ENCODE results near the gene ZNF575.

DNA sequence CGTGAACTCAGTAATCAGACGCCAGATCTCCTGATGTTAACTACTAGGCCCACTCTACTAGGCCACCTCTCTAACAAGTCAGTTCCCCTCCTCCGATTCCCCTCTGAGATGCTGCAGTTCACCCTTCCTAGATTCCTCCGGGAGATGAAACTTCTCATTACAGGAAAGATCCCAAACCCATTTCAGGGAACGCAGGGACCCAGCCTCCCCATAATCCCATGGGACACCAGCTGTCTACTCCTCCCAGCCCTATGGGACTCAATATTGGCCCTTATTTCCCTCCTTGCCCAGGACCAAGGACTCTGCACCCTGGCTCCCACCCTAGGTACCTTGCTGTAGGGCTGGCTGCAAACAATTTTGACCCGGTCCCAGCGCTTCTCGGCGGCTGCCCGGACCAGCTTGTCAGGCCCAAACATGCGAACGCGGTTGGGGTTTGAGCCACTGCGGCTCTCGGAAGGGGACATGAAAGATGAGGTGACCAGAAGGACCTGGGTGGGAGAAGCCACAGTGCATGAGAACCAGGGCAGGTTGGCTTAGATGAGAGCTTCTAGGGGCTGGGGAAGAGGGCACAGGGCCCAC is 21.4 kb downstream of the ZNF575 start:
- TF ChIP-seq, protein P1, sequence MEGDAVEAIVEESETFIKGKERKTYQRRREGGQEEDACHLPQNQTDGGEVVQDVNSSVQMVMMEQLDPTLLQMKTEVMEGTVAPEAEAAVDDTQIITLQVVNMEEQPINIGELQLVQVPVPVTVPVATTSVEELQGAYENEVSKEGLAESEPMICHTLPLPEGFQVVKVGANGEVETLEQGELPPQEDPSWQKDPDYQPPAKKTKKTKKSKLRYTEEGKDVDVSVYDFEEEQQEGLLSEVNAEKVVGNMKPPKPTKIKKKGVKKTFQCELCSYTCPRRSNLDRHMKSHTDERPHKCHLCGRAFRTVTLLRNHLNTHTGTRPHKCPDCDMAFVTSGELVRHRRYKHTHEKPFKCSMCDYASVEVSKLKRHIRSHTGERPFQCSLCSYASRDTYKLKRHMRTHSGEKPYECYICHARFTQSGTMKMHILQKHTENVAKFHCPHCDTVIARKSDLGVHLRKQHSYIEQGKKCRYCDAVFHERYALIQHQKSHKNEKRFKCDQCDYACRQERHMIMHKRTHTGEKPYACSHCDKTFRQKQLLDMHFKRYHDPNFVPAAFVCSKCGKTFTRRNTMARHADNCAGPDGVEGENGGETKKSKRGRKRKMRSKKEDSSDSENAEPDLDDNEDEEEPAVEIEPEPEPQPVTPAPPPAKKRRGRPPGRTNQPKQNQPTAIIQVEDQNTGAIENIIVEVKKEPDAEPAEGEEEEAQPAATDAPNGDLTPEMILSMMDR (conservative IDR thresholded peaks at IDR 0.05; ENCODE audit: low read depth in 2 of 2) = no peak
- no peak for TF ChIP-seq POLR2AphosphoS5 (IDR thresholded peaks at IDR 0.05; ENCODE audit: low read depth)
- no peak for TF ChIP-seq EZH2 (IDR thresholded peaks at IDR 0.05; ENCODE audit: low read depth, unreplicated experiment)
- TF ChIP-seq STAT1 (IDR thresholded peaks at IDR 0.05; ENCODE audit: unreplicated experiment) = no peak
- TF ChIP-seq EZH2phosphoT487 (IDR thresholded peaks at IDR 0.05; ENCODE audit: unreplicated experiment) = no peak
- TF ChIP-seq, protein P2, sequence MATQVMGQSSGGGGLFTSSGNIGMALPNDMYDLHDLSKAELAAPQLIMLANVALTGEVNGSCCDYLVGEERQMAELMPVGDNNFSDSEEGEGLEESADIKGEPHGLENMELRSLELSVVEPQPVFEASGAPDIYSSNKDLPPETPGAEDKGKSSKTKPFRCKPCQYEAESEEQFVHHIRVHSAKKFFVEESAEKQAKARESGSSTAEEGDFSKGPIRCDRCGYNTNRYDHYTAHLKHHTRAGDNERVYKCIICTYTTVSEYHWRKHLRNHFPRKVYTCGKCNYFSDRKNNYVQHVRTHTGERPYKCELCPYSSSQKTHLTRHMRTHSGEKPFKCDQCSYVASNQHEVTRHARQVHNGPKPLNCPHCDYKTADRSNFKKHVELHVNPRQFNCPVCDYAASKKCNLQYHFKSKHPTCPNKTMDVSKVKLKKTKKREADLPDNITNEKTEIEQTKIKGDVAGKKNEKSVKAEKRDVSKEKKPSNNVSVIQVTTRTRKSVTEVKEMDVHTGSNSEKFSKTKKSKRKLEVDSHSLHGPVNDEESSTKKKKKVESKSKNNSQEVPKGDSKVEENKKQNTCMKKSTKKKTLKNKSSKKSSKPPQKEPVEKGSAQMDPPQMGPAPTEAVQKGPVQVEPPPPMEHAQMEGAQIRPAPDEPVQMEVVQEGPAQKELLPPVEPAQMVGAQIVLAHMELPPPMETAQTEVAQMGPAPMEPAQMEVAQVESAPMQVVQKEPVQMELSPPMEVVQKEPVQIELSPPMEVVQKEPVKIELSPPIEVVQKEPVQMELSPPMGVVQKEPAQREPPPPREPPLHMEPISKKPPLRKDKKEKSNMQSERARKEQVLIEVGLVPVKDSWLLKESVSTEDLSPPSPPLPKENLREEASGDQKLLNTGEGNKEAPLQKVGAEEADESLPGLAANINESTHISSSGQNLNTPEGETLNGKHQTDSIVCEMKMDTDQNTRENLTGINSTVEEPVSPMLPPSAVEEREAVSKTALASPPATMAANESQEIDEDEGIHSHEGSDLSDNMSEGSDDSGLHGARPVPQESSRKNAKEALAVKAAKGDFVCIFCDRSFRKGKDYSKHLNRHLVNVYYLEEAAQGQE (IDR thresholded peaks at IDR 0.05; ENCODE audit: unreplicated experiment) = no peak
- TF ChIP-seq JUNB (IDR thresholded peaks at IDR 0.05; ENCODE audit: unreplicated experiment) = no peak

All from GM23338 (cell line).